GM21360 (cell line): ENCODE results near the gene CRYZ.

Experiments
- ATAC-seq: cut with Tn5 transposase; IDR thresholded peaks from one replicate; pipeline ENCODE4 v1.9.1; 2021; ENCODE audit warnings: mild to moderate bottlenecking, moderate library complexity; ENCODE audit not compliant: unreplicated experiment

CRYZ gene

DNA sequence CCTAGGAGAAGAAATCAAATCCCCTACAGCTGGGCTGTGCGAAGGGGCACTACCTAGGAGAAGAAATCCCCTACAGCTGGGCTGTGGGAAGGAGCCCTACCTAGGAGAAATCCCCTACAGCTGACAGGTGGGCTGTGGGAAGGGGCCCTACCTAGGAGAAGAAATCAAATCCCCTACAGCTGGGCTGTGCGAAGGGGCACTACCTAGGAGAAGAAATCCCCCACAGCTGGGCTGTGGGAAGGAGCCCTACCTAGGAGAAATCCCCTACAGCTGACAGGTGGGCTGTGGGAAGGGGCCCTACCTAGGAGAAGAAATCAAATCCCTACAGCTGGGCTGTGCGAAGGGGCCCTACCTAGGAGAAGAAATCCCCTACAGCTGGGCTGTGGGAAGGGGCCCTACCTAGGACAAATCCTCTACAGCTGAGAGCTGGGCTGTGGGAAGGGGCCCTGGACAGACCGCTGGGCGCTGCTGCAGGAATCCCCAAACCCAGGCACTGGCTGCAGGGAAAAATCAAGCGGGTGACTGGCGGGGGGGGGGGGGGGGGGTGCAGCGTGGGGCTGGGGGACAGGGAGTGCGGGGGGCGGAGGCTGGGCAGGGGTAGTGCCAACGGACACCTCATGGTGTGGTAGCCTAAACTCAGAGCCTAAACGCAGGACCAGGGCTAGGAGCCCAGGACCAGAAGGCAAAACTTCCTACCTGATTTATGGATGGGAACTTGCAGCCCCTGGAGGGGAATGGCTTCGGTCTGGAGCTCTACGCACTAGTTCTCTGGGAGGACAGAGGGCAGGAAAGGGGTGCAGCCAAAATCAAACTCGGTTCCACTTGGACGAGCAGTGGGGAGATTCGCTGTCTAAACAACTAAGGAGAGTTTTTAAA is 541 bp downstream of the CRYZ start:
- peak; percentile 7 for ATAC-seq

DNA sequence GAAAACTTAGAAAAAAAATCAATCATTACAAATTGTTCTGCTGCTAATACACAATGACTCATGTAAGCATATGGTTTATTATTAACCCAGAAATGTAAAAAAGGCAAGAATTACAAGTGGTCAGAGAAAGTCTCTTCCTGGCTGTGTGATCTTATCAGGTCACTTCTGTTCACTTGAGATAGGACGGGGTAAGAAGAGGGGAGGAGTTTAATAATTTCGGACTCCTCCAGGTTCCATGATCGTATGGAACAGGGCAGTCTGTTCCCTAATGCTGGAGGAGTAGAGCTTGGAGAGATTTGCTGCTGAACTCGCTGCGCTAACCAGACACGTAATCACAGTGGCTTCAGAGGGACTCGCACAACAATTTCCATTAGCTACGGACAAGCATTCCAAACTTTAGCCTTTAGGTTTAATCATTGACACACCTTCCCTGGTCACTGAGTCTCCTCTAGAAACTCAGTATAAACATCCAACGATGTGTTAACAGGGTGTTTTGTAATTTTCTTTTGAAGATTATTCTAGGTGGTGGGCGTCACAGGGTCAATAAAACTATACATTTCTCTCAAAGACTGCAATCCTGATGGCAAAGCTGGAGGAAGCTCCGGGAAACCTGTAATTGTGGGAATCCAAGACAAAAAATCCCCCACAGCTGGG is 1.3 kb downstream of the CRYZ start:
- no peak for ATAC-seq

DNA sequence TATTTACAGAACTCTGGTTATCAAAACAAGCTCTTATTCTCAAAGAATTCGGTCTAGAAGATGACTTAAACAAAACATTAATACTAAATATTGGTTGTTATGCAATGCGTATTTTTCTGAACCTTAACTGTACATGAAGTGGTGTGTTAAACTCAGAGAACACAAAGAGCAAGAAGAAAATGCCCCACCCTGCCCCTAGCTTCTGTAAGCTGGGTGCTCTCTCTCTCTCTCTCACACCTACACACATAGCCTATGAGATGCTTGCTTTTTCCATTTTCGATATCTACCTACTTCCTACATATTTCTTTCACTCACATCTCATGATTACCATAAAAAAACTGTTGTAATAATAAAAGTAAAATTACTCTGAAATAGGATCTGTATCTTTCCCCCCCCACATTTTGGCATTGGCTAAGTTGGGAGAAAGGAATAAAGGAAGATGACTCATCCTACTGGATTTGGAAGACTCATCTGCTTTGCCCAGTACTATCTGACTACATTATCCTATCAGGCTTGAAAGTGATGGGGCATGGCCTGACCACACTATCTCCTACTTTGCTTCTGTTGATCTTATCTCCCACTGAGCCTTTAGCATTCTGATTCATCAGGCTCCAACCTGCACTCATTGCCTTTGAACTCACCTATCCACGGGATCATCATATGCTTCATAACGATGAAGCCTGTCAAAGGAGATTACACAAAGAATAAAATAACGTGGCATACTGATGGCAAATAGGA is 2.9 kb downstream of the CRYZ start:
- no peak for ATAC-seq

DNA sequence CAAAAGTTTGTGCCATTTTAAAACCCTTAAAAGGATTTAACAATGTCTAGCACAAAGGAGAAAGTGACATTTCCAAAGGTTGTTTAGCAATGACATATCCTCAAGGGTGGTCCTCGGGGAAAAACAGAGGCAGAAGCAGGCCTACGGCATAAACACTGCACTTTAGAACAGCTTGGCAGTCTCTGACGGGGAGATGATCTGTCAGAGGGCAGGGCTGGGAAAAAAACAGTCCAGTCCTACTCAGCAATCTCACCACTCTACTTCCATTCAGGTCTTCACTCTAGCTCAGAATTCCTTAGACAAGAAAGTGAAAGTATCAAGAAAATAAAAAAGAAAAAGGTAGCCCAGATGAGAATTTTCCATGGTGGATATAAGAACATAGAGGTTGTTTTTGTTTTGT is 4.1 kb downstream of the CRYZ start:
- ATAC-seq = no peak

DNA sequence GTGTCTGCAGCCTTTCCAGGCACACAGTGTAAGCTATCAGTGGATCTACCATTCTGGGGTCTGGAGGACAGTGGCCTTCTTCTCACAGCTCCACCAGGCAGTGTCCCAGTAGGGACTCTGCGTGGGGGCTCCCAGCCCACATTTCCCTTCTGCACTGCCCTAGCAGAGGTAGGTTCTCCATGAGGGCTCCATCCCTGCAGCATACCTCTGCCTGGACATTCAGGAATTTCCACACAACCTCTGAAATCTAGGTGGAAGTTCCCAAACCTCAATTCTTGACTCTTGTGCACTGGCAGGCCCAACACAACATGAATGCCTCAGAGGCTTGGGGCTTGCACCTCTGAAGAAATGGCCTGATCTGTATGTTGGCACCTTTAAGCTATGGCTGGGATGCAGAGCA is 6.8 kb downstream of the CRYZ start:
- ATAC-seq = no peak

DNA sequence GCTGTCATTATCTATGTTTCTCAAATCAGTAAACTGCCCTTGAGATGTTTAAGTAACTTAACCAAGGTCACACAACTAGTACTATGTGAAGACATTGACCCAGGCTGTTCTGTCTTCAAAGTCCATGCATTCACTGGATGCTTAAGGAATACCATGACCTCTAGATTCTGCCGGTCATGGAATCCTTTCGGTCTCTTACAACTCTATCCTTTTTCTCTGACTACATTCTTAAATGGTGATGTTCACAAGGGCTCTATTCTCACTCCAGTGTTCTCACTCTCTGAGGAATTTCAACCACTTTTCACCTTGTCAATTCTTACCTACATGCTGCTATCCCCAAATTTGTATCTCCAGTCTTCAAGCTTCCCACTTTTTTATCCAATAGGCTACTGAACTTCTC is 15.2 kb downstream of the CRYZ start:
- ATAC-seq = no peak

DNA sequence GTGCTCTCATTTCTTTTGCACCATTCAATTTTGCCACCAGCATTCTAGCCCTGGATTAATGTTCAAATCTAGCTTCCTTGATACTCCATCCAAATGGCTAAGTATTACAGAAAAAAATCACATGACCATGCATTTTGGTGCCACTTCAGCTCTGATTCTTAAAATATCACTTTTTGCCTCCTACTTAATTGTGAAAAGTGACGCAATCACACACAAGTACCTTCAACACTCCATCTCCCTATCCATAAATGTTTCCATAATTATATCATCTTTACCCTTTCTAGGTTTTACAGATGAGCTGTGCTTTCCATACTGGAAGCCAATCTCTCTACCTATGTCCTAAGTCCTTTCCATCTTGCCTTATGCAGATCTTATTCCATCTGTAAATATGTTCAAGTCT is 16.0 kb downstream of the CRYZ start:
- no peak for ATAC-seq

DNA sequence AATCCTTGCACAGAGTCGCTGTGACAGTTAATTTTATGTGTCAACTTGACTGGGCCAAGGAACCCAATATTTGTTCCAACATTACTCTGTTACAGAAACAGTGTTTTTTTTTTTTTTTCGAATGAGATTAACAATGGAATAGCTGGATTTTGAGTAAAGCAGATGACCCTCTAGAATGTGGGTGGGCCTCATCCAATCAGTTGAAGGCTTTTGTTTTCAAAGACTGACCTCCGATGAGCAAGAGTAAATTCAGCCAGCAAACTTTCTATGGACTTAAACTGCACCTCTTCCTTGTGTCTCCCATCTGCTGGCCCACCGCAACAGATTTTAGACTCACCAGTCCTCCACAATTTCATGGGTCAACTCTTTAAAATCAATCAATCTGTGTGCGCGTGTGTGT is 17.0 kb downstream of the CRYZ start:
- ATAC-seq = no peak

DNA sequence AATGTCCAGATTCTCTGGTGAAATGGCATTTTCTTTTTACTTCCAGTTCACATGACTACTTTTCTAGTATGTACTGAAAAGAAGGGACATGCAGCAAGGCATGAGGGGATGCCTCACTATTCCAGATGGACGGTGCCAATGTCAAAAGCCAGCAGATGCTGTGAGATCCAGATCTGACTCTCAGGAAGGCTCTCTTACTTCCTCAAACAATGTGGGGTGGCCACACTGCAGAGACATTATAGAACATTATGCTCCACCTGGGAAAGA is 17.7 kb downstream of the CRYZ start:
- no peak for ATAC-seq

DNA sequence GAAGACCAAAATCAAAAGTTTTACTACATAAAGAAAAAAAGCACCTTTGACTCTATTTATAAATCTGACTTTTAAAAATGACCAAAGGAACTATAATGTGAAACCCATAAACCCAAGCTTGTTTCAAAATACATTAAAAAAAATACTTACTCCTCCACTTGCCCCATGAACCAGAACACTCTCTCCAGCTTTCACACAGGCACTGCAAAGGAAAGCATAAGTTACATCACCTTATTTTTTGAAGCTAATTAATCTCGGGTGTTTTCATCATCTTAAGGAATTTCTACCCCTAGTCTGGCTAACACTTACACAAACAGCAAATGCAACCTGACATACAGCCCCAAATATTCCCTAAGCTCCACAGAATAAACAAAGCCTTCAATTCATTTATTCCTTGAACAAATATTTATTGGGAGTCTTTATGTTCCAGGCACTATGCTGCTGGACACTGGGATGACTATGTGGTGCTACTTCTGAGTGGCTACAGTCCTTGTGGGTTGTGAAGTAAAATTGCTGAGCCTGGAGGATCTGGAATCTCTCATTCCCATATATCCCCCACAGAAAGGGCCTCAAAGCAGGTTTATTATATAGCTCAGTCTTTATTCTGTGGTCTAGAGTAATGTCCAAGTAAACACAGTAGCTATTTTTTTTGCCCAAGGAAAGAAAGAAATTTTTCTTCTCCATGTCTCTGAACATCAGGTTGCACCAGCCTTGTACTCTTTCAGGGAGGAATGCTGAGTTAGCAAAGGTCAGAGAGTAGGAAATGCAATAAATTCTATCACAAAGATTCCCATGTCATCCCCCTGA is 18.2 kb downstream of the CRYZ start:
- ATAC-seq = peak; percentile 81

DNA sequence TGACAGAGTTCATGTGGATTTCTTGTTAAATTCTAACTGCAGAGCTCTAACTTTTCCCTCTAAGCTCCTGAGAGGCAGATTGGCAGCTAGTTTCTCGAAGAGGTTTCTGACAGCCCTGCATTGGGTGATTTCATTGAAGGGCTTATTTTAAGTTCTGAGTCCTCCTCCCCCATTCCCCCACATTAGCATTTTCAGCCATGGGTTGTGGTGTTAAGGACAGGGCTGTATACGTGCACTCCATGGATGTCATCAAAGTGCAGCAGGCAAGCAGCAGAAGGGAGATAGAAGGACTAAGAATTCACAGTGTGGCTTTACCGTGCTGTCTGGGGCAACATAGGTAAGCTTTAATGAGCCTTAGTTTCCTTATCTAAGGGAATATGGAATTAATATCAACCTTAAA is 19.0 kb downstream of the CRYZ start:
- ATAC-seq = peak; percentile 25

DNA sequence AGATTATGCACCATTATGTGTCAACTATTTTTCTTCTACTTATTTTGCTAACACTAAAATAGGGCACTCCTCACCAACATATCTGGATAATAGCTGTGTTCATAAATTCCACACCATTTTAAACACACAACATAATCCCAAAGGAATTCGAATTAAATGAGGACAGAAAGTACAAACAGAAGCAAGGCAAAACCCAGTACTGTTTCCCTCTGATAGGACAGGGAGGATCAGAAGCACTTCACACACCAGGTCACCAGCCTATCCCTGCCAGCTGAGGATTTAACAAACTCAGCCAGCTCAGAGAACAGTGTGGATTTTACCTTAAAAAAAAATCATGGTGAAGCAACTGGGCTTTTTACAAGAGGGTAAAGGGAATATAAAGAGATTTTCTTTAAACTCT is 20.0 kb downstream of the CRYZ start:
- ATAC-seq = no peak

DNA sequence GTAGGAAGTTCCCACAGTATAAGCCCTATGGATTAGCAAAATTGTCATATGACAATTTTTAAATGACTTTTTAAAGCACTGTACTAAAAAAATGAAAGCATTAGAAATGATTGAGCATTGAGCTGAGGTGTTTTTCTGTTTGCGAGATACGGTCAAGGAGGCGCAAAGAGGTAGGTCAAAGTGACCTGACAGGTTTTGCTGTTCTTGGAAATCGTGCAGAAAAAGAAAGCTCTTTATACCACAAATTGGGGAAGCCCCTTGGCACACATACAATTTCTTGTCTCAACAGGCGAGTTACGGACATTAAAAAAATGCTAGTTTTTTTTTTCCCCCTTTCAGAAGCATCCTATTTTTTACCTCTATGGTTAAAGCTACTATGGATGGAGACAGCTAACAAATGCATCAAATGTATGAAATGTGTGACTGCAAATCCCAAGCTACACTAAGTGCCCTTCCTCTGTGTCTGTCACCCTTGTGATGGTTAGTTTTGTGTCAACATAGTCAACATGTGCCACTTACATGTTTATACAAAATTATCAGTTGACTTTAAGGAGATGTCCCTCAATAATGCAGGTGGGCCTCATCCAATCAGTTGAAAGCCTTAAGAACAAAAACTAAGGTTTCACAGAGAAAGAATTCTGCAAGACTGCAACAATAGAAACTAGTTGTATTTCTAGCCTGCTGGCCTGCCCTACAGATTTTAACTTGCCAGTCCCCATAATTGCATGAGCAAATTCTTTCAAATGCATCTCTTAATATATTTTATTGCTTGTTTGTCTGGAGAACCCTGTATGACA is 29.3 kb downstream of the CRYZ start:
- ATAC-seq = no peak

DNA sequence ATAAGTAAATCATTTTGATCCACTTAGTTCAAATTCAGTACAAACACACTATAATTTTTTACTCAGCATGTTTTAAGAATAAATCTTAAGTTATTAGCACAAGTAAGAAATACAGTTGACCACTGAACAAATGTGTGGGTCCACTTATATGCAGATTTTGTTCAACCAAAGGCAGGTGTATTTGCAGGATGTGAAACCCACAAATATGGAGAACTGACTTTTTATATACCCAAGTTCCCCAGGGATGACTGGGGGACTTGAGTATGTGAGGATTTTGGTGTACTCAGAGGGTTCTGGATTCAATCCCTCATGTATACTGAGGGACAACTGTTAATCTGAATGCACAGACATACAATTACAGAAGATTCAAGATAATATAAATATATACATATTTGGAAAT is 33.5 kb downstream of the CRYZ start:
- ATAC-seq = no peak

DNA sequence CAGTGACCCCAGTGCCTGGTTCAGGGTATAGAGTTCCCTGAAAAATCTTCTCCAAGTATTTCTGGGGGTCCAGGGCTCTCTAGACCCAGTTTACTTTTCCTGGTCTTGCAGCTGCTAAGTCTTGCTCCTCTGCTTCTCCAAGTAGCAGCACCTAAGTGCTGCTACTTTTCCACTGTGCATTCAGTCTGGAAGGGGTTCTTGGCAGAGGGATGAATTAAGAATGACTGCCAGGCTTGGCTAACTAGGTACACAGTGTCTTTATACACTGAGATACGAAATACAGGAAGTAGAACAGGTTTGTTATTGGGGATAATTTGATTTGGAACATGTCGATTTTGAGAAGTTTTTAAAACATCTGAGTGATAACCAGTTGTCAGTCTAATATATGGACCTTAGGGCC is 35.0 kb downstream of the CRYZ start:
- no peak for ATAC-seq

DNA sequence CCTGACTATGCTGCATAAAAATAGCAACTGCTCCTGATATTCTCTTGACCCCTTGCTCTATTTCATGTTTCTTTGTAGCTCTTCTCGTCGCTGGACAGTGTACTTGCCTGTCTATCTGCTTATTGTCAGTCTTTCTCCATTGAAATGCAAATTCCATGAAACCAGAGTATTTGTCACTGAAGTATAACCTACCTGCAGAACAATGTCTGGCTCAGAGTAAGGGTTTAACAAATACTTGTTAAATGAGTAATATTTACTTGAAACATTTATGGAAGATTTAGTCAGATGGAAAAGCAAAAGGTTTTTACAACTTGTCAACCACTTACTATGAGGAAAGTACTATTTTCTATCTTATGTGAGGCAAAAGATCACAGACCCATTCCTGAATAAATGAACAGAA is 39.4 kb downstream of the CRYZ start:
- no peak for ATAC-seq

DNA sequence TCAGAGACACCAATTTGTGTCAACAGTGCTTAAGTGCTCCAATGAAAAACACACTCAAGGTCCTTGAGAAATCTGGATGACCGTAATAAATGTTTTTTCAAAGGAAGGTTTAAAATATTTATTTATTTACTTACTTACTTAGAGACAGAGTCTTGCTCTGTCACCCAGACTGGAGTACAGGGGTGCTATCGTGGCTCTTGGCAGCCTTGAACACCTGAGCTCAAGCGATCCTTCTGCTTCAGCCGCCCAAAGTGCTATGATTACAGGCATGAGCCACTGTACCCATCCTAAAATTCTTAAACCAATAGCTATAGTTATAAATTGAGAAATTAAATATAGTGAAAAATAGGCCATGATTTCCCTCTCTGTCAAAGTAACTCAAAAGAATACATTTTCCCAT is 41.9 kb downstream of the CRYZ start:
- ATAC-seq = no peak

DNA sequence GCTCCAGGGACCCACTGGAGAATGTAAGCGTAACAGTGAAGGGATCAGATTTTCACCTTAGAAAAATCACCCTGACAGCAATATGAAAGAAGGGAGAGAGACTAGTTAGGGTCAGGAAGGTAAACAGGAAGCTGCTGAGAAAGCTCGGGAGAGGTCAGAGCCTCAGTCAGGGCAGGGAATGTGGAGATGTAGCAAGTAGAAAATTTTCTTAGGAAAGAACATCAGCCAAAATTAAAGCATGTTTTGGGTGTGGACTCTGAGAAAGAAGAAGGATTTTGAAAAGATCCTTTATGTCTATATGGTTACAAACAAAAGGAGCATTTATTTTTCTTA is 42.5 kb downstream of the CRYZ start:
- no peak for ATAC-seq

DNA sequence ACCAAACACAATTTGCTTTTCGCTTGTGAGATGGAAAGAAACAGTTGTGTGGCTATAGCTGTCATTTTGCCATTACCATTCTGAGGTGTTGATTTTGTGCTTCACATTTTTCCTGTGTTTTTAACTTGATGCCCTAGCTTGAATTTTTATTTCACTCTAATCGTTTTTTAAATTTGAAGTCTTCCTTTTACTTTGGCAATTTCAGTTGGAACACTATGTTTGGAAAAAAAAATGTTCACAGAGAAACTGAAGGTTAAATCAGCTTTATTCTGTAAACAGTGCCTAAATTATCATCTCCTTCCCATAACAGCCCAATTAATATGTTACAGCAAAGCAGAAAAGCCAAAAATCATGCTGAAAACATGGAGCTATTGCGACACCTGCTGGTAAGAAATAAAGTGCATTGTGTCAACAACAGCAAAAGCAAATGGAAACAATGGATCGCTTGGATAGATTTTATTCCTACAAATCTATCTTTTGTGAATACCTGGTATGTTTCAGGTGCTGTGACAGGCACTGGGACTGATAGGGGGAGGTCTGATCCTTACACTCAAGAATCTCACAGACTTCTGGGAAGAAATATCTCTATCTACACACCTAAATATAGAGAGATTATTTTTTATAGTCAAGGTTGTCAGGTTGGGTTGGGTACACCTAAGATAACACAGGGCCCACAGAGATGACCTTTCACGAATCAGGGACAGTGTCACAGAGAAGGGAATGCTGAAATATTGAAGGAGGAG is 43.1 kb downstream of the CRYZ start:
- ATAC-seq = peak; percentile 70

DNA sequence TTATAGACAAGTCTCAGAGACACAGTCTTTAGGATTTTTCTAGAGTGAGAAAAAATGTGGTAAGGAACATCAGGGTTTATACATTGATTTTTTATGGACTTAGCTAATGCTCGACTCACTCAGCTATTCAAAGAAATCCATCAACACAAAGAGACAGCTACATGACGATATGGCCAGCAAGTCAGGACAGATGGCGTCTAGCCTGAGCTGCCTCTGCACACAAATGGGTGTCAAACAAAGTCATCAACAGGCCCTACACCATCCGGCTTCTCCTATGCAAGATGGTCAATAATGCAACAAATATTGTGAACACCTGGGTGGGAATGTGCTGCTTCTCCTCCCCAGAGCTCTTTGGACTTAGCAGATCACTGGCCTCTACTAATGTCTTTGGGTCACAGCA is 45.9 kb downstream of the CRYZ start:
- ATAC-seq = no peak
